ENCODE measurements around the gene ZNF276.
A peak's percentile ranks its signal among the peaks of the same experiment; 100 is the strongest.

The ZNF276 gene

GRCh38 chr16:89700649-89701424 is 20.5 kb upstream of the ZNF276 start:
- ChIA-PET CTCF (interaction anchor here (0.5 to 1.6 kb wide), 11 partner anchors 9 to 465 kb away, joined by 3 to 8 read pairs (median 3); partner anchors contain the start of genes CHMP1A and SPATA33), POLR2A (ENCODE audit: low non-redundant PET) (interaction anchor here (0.7 to 1.5 kb wide), 3 partner anchors 22 to 140 kb away, joined by 3 read pairs; no protein-coding TSS in a partner anchor)
- DNase-seq (ENCODE audit: low spot score), result no peak
- H3K27ac ChIP-seq, result peak overlapping the region; percentile 76
- TF ChIP-seq CTCF (conservative IDR thresholded peaks at IDR 0.05; ENCODE audit: low read depth), result no peak

GRCh38 chr16:89701425-89702406 is 19.6 kb upstream of the ZNF276 start, which contains the start of gene SPATA2L:
Gene SPATA2L, minus strand, starts transcription at chr16:89701705. Its CDS starts 473 bp downstream, at chr16:89701232.
- no peak; the same call in 1 of the 2 replicates for TF ChIP-seq CTCF (conservative IDR thresholded peaks at IDR 0.05; ENCODE audit: low read depth)
- DNase-seq (ENCODE audit: low spot score), result peak; percentile 98
- peak within 1 kb of the TSS; percentile 76 for H3K27ac ChIP-seq
- ChIA-PET CTCF (interaction anchor here (0.5 to 1.6 kb wide), 7 partner anchors 9 to 466 kb away, joined by 3 to 6 read pairs (median 3); no protein-coding TSS in a partner anchor), POLR2A (ENCODE audit: low non-redundant PET) (interaction anchor here (0.6 to 1.5 kb wide), 3 partner anchors 10 to 141 kb away, joined by 3 read pairs; no protein-coding TSS in a partner anchor)

- no peak for DNase-seq (ENCODE audit: low spot score)
- ChIA-PET CTCF (interaction anchor here (0.7 kb wide), 1 partner anchor 54 kb away, joined by 6 read pairs; no protein-coding TSS in a partner anchor), POLR2A (ENCODE audit: low non-redundant PET) (no interaction called here)
- TF ChIP-seq CTCF (conservative IDR thresholded peaks at IDR 0.05; ENCODE audit: low read depth), result no peak
- H3K27ac ChIP-seq, result no peak overlapping the region
Observed at GRCh38 chr16:89704281-89704680, 17.1 kb upstream of the ZNF276 start.

- no peak for TF ChIP-seq CTCF (conservative IDR thresholded peaks at IDR 0.05; ENCODE audit: low read depth)
- no peak overlapping the region for H3K27ac ChIP-seq
- ChIA-PET POLR2A (ENCODE audit: low non-redundant PET) (no interaction called here), CTCF (interaction anchor here (0.6 kb wide), 1 partner anchor 53 kb away, joined by 3 read pairs; no protein-coding TSS in a partner anchor)
- DNase-seq (ENCODE audit: low spot score), result no peak
Observed at GRCh38 chr16:89705006-89705405, 16.3 kb upstream of the ZNF276 start.

- TF ChIP-seq CTCF (conservative IDR thresholded peaks at IDR 0.05; ENCODE audit: low read depth), result no peak
- ChIA-PET POLR2A (ENCODE audit: low non-redundant PET) (interaction anchor here (0.6 kb wide), 1 partner anchor 904 kb away, joined by 5 read pairs; no protein-coding TSS in a partner anchor), CTCF (interaction anchor here (0.6 to 1.2 kb wide), 9 partner anchors 12 to 371 kb away, joined by 3 to 7 read pairs (median 5); partner anchors contain the start of genes PRDM7 and VPS9D1)
- no peak for DNase-seq (ENCODE audit: low spot score)
- H3K27ac ChIP-seq, result peak overlapping the region; percentile 42
Observed at GRCh38 chr16:89706518-89707260, 14.6 kb upstream of the ZNF276 start.
